Caco-2 (cell line): ENCODE measurements around the gene RABL6. TPM values are rescaled to one million over a fixed set of nuclear protein-coding genes. Genes with fewer than 3 reads are reported as not detected.
A peak's percentile ranks its signal among the peaks of the same experiment; 100 is the strongest.

Source experiments
- BruUV-seq: library from RNA; stranded (reverse); fragments of 400-500 nt; replicated peaks from 2 replicates; lab custom pipeline; 2021; lab: Mats Ljungman, UMichigan
- CTCF ChIA-PET: fragments of 300-600 bp; sonication (Branson Sonifier 250); formaldehyde crosslinking; loops from one replicate; lab custom pipeline; 2022; ENCODE audit warnings: antibody characterized with exemption; lab: Charles Lee
- POLR2A ChIA-PET: fragments of 300-600 bp; sonication (Branson Sonifier 250); formaldehyde crosslinking; loops from one replicate; lab custom pipeline; 2022; ENCODE audit warnings: antibody characterized with exemption; lab: Charles Lee
- DNase-seq, 2 experiments: peaks; one replicate each; pipeline versions ENCODE4 v3.0.0 to v3.0.0-alpha.2; 2020 to 2022
- H3K27me3 ChIP-seq: replicated peaks from 2 replicates; pipeline ENCODE4 v1.6.0; 2011; ENCODE audit warnings: low read length; ENCODE audit not compliant: control insufficient read depth, insufficient read depth
- H3K36me3 ChIP-seq: 2 replicates; pipeline ENCODE4 v1.5.1; 2011; ENCODE audit warnings: low read length; ENCODE audit not compliant: control insufficient read depth, insufficient read depth
- H3K4me1 ChIP-seq: fragments of 250-450 bp; sonication (Bioruptor Pico); 2 replicates; pipeline ENCODE4 v1.5.1; 2020; ENCODE audit warnings: mild to moderate bottlenecking
- H3K4me3 ChIP-seq: 2 replicates; pipeline ENCODE4 v1.5.1; 2011; ENCODE audit warnings: low read depth, mild to moderate bottlenecking, control low read depth, low read length
- H3K9me3 ChIP-seq: fragments of 250-450 bp; sonication (Bioruptor Pico); 2 replicates; pipeline ENCODE4 v1.5.1; 2020; ENCODE audit warnings: mild to moderate bottlenecking, moderate library complexity
- H3K27ac Mint-ChIP-seq: one replicate; pipeline ENCODE4 v1.8.0; 2022; ENCODE audit warnings: mixed read lengths; ENCODE audit not compliant: unreplicated experiment
- H3K27me3 Mint-ChIP-seq: one replicate; pipeline ENCODE4 v1.8.0; 2022; ENCODE audit warnings: mixed read lengths; ENCODE audit not compliant: insufficient read depth, unreplicated experiment
- H3K36me3 Mint-ChIP-seq: one replicate; pipeline ENCODE4 v1.8.0; 2022; ENCODE audit warnings: mild to moderate bottlenecking, mixed read lengths; ENCODE audit not compliant: insufficient read depth, unreplicated experiment
- H3K4me1 Mint-ChIP-seq: one replicate; pipeline ENCODE4 v1.8.0; 2022; ENCODE audit warnings: low read depth, mixed read lengths; ENCODE audit not compliant: unreplicated experiment
- H3K4me3 Mint-ChIP-seq: one replicate; pipeline ENCODE4 v1.8.0; 2022; ENCODE audit warnings: mild to moderate bottlenecking, moderate library complexity, mixed read lengths; ENCODE audit not compliant: unreplicated experiment
- H3K9me3 Mint-ChIP-seq: one replicate; pipeline ENCODE4 v1.8.0; 2022; ENCODE audit warnings: mixed read lengths; ENCODE audit not compliant: unreplicated experiment
- intact Hi-C: fragments of 100-400 bp; cut with micrococcal nuclease; formaldehyde crosslinking; loops from one replicate; pipeline ENCODE4 v1.10.0; 2022; ENCODE audit not compliant: unreplicated experiment
- total RNA-seq: library from RNA; stranded (reverse); gene quantifications from 2 replicates; pipeline ENCODE4 v1.2.3, GENCODE V29; 2022
- TF ChIP-seq, protein P1 (sequence below), 2 experiments: fragments of 200-600 bp in 1 of 2; IDR thresholded peaks; 1 replicate in 1 of 2; 2 replicates in 1 of 2; pipeline versions ENCODE4 v1.5.1 to v1.8.0; 2011 to 2022; ENCODE audit warnings: antibody characterized with exemption in 1 of 2, control low read depth in 1 of 2, inconsistent platforms in 1 of 2, low read depth in 1 of 2, low read length in 1 of 2, mild to moderate bottlenecking in 1 of 2, moderate library complexity in 1 of 2; ENCODE audit not compliant: insufficient read depth in 1 of 2, severe bottlenecking in 1 of 2, unreplicated experiment in 1 of 2

Gene RABL6
- total RNA-seq, 1 experiment from 2014 or later: 138 TPM

- Mint-ChIP-seq H3K4me3 (no peak overlapping the region), H3K4me1 (peaks cover 8% of the 10 kb centered on the region), H3K27ac (no peak overlapping the region), H3K9me3 (no peaks in the 10 kb centered on the region), H3K36me3 (peaks cover 84% of the 10 kb centered on the region), H3K27me3 (no peaks in the 10 kb centered on the region)
- Histone ChIP-seq H3K4me3 (no peak overlapping the region), H3K9me3 (no peaks in the 10 kb centered on the region), H3K36me3 (peaks cover 1% of the 10 kb centered on the region; the same call in 1 of the 2 replicates), H3K27me3 (no peaks in the 10 kb centered on the region), H3K4me1 (peaks cover 25% of the 10 kb centered on the region)
- TF ChIP-seq, protein P1, sequence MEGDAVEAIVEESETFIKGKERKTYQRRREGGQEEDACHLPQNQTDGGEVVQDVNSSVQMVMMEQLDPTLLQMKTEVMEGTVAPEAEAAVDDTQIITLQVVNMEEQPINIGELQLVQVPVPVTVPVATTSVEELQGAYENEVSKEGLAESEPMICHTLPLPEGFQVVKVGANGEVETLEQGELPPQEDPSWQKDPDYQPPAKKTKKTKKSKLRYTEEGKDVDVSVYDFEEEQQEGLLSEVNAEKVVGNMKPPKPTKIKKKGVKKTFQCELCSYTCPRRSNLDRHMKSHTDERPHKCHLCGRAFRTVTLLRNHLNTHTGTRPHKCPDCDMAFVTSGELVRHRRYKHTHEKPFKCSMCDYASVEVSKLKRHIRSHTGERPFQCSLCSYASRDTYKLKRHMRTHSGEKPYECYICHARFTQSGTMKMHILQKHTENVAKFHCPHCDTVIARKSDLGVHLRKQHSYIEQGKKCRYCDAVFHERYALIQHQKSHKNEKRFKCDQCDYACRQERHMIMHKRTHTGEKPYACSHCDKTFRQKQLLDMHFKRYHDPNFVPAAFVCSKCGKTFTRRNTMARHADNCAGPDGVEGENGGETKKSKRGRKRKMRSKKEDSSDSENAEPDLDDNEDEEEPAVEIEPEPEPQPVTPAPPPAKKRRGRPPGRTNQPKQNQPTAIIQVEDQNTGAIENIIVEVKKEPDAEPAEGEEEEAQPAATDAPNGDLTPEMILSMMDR (IDR thresholded peaks at IDR 0.05; ENCODE audit: insufficient read depth in 1 of 2, low read depth in 1 of 2, low read length in 1 of 2, severe bottlenecking in 1 of 2, unreplicated experiment in 1 of 2): no peak
- no TSS peak for BruUV-seq
- intact Hi-C loops: no loop called here
- ChIA-PET CTCF (no interaction called here), POLR2A (no interaction called here)
- DNase-seq: no peak
Measured at GRCh38 chr9:136838314-136839228, 30.8 kb downstream of the RABL6 start.

DNA sequence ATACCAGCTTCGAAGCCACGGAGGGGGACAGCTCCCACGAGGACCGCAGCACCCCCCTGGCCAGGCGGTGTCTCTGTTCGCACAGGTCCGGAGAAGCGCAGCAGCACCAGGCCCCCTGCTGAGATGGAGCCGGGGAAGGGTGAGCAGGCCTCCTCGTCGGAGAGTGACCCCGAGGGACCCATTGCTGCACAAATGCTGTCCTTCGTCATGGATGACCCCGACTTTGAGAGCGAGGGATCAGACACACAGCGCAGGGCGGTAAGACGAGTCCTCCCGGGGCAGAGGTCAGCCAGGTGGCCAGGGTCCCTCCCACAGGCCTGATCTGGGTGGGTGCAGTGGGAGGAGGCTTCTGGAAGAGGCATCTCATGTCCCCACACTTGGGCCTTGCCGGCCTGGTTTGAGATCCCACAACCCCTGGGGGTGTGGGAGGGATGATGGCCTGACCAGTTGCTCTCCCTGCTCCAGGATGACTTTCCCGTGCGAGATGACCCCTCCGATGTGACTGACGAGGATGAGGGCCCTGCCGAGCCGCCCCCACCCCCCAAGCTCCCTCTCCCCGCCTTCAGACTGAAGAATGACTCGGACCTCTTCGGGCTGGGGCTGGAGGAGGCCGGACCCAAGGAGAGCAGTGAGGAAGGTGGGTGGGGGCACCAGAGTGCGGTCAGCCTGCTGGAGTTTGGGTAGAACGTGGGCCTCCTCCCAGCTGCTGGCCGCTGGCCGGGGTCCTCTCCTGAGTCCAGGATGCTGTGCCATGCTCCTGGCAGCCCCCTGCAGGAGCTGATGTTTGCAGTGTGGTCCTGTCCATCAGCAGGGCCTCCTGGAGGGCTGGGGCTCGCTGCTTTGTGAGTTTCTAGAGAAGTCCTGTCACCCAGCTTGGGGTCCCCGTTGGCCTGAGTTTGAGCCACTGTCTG lies 31.7 kb downstream of the RABL6 start:
- Mint-ChIP-seq H3K4me3 (peak overlapping the region; percentile 7), H3K36me3 (peaks cover 81% of the 10 kb centered on the region), H3K27me3 (no peaks in the 10 kb centered on the region), H3K9me3 (no peaks in the 10 kb centered on the region), H3K27ac (peak overlapping the region; percentile 22), H3K4me1 (peaks cover 8% of the 10 kb centered on the region)
- peaks cover 25% of the 10 kb centered on the region for H3K4me1 ChIP-seq
- BruUV-seq: no TSS peak
- CTCF ChIA-PET: interaction anchor here (0.6 to 0.8 kb wide), 2 partner anchors 16 to 49 kb away, joined by 3 to 4 read pairs; partner anchors contain the start of gene TMEM141
- H3K27me3 ChIP-seq: no peaks in the 10 kb centered on the region
- H3K4me3 ChIP-seq: no peak overlapping the region
- POLR2A ChIA-PET: interaction anchor here (0.9 kb wide), 1 partner anchor 39 kb away, joined by 4 read pairs; no protein-coding TSS in a partner anchor
- intact Hi-C loops: loop anchor here (10.0 kb wide), 1 partner anchor 105 kb away; the partner anchor contains the start of genes C8G and FBXW5
- TF ChIP-seq, protein P1 (IDR thresholded peaks at IDR 0.05; ENCODE audit: insufficient read depth in 1 of 2, low read depth in 1 of 2, low read length in 1 of 2, severe bottlenecking in 1 of 2, unreplicated experiment in 1 of 2): no peak
- no peaks in the 10 kb centered on the region; the same call in 1 of the 2 replicates for H3K36me3 ChIP-seq
- no peak for DNase-seq
- no peaks in the 10 kb centered on the region for H3K9me3 ChIP-seq
